Heart right ventricle (tissue), 16 donors: ENCODE measurements around the gene ERGIC1. TPM values are rescaled to one million over a fixed set of nuclear protein-coding genes. Genes with fewer than 3 reads are reported as not detected.

Experiments
- ATAC-seq, 8 donors: fragments of 200-7000 bp; cut with Tn5 transposase; one replicate each; pipeline ENCODE4 v1.9.1; 2020; ENCODE audit warnings: mild to moderate bottlenecking in 8 of 8, moderate library complexity in 8 of 8, moderate number of reproducible peaks in 1 of 8
- DNase-seq, 2 donors: peaks; one replicate each; pipeline ENCODE4 v3.0.0-alpha.2; 2020
- H3K27ac ChIP-seq, 10 donors: fragments of 200-600 bp; sonication (generic) in 2 of 10; one replicate each; pipeline versions ENCODE4 v1.5.0 to v1.8.0; 2020 to 2022; ENCODE audit warnings: mild to moderate bottlenecking in 3 of 10
- H3K27me3 ChIP-seq, 7 donors: fragments of 200-600 bp; one replicate each; pipeline ENCODE4 v1.8.0; 2021 to 2022; ENCODE audit warnings: mild to moderate bottlenecking in 2 of 7
- H3K36me3 ChIP-seq, 9 donors: fragments of 200-600 bp; sonication (generic) in 1 of 9; one replicate each; pipeline versions ENCODE4 v1.5.0 to v1.8.0; 2020 to 2022; ENCODE audit warnings: mild to moderate bottlenecking in 2 of 9
- H3K4me1 ChIP-seq, 9 donors: fragments of 200-600 bp; sonication (generic) in 1 of 9; one replicate each; pipeline versions ENCODE4 v1.5.0 to v1.8.0; 2020 to 2022; ENCODE audit warnings: mild to moderate bottlenecking in 4 of 9
- H3K4me3 ChIP-seq, 10 donors: fragments of 200-600 bp; sonication (generic) in 2 of 10; one replicate each; pipeline versions ENCODE4 v1.5.0 to v1.8.0; 2020 to 2022; ENCODE audit warnings: mild to moderate bottlenecking in 7 of 10, moderate library complexity in 2 of 10
- H3K9me3 ChIP-seq, 11 donors: fragments of 200-600 bp in 10 of 11; sonication (generic) in 2 of 11; one replicate each; pipeline versions ENCODE4 v1.5.0 to v1.8.0; 2013 to 2022; ENCODE audit warnings: mild to moderate bottlenecking in 2 of 11, control low read depth in 1 of 11, moderate library complexity in 1 of 11
- WGBS, 2 donors: extraction: QIAGEN DNeasy Blood & Tissue Kit; methylation state at CpG; one replicate each; pipeline ENCODE4 v1.1.7; 2013; ENCODE audit warnings: inconsistent platforms in 1 of 2; 5-methylcytosine and 5-hydroxymethylcytosine counted together
- intact Hi-C, 10 donors: fragments of 100-400 bp; cut with DNase I; formaldehyde crosslinking; loops; one replicate each; pipeline versions ENCODE4 v1.11.1 to v1.14.2; 2022
- polyA plus RNA-seq, 2 donors: library from polyadenylated mRNA; stranded (reverse); fragments of 200-250 nt; gene quantifications; one replicate each; pipeline ENCODE4 v1.2.3, GENCODE V29; 2013
- total RNA-seq, 10 donors: library from RNA; stranded (reverse); fragmentation: NEBNext Ultra II Directional in 3 of 10; extraction: Animal tissue kit (Norgen Biotek cat#: 25700) in 3 of 10; gene quantifications; one replicate each; pipeline versions ENCODE4 v1.2.1 to v1.2.4, GENCODE V29; 2021 to 2023
- TF ChIP-seq, protein P1 (sequence below), 9 donors: fragments of 200-600 bp; sonication (generic) in 2 of 9; IDR thresholded peaks; one replicate each; pipeline versions ENCODE4 v1.5.0 to v1.8.0; 2021 to 2022; ENCODE audit warnings: antibody characterized with exemption in 9 of 9, mild to moderate bottlenecking in 5 of 9, moderate library complexity in 1 of 9
- donor health status: Arrhythmogenic right ventricular cardiomyopathy.
- donor health status: ischemic (EF 13 %, LVEDD 7.1; RV severe dilation, severe dysfunction).
- donor health status: healthy with polysubstance abuse.
- donor health status: DM: no; HTN: yes; CAD: no.
- donor health status: DM: no; HTN: no; CAD: no.
- donor health status: ischemic (EF 25% LVEDD 6.9; RV normal size, moderate dysfunction).
- donor health status: ischemic (EF 25% LVEDD 5.7; RV mildly dilated, moderate dysfunction).
- donor health status: healthy.
- donor health status: DM: yes; HTN: yes; CAD: no.
- donor health status: Ischemic cardiomyopathy.
- donor health status: ischemic (EF 35%, LVEDD 5.7; RV mildly dilated, moderate dysfunction).
- donor health status: nonischemic (EF 11% LVEDD 7.7; RV severe dilation, severe dysfunction).
- donor health status: DM: yes; HTN: yes; CAD: no.
- donor health status: PGD.
- donor health status: ischemic (EF 29% LVEDD 5.4; RV normal size, mild dysfunction).
- donor health status: nonischemic (EF 23%, LVEDD 6.1; RV moderate dilation, normal function).

The ERGIC1 gene
- total and polyA plus RNA-seq, 12 donors, result 48.0 to 91.9 (median 72.5) TPM

DNA sequence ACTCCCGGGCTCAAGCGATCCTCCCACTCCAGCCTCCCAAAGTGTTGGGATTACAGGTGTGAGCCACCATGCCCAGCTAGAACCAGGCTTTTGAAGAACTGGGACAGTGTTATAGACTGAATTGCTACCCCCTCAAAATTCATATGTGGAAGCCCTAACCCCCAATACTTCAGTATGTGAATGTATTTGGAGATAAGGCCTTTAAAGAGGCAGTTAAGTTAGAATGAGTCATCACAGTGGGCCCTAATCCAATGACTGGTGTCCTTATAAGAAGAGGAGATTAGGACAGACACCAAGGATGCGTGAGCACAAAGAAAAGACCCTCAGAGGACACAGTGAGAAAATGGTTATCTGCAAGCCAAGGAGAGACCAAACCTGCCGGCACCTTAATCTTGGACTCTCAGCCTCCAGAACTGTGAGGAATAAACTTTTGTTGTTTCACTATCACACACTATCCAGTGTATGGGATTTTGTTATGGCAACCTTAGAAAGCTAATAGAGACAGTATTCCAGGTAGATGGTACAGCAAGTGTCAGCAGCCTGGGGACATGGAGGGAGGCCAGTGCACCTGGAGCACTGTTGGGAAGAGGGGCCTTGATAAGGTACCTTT lies 31.4 kb upstream of the ERGIC1 start:
- Histone ChIP-seq H3K4me3 (no peak overlapping the region), H3K27me3 (no peaks in the 10 kb centered on the region), H3K36me3 (no peaks in the 10 kb centered on the region), H3K9me3 (no peaks in the 10 kb centered on the region), H3K4me1 (peaks cover 0 to 63% (median 5%) of the 10 kb centered on the region in 9 donors), H3K27ac (peak overlapping the region in 1 of 10 donors; percentile 26)
- DNase-seq, result no peak
- ATAC-seq, result no peak
- WGBS, 2 donors, result 88 to 95% methylated on average over 4 of the region's 4 CpGs
- intact Hi-C loops, result no loop called here
- TF ChIP-seq, protein P1, sequence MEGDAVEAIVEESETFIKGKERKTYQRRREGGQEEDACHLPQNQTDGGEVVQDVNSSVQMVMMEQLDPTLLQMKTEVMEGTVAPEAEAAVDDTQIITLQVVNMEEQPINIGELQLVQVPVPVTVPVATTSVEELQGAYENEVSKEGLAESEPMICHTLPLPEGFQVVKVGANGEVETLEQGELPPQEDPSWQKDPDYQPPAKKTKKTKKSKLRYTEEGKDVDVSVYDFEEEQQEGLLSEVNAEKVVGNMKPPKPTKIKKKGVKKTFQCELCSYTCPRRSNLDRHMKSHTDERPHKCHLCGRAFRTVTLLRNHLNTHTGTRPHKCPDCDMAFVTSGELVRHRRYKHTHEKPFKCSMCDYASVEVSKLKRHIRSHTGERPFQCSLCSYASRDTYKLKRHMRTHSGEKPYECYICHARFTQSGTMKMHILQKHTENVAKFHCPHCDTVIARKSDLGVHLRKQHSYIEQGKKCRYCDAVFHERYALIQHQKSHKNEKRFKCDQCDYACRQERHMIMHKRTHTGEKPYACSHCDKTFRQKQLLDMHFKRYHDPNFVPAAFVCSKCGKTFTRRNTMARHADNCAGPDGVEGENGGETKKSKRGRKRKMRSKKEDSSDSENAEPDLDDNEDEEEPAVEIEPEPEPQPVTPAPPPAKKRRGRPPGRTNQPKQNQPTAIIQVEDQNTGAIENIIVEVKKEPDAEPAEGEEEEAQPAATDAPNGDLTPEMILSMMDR (IDR thresholded peaks at IDR 0.05), result no peak

DNA sequence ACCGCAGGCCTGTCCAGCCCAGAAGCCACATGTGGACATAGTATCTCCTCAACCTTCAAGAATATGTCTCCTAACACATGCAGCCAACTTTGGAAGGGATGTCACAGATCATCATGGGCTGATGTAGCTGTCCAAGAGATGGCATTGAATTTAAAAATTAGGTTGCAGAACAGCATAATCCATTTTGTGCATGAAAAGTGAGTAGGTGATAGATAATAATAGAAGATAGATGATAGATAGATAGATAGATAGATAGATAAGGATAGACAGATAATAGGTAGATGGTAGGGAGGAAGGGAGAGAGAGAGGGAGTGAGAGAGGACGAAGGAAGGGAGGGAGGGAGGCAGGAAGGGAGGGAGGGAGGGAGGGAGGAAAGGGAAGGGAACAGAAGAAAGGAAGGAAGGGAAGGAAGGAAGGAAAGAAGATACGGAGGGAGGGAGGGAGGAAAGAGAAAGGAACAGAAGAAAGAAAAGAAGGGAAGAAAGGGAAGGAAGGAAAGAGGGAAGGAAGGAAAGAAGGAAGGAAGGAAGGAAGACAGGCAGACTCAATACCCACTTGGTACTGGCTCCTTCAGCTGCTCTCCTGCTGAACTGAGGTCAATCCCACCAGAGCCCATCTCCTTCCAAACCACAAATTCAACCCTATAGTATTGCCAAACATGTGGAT lies 28.9 kb upstream of the ERGIC1 start:
- ATAC-seq, result no peak

DNA sequence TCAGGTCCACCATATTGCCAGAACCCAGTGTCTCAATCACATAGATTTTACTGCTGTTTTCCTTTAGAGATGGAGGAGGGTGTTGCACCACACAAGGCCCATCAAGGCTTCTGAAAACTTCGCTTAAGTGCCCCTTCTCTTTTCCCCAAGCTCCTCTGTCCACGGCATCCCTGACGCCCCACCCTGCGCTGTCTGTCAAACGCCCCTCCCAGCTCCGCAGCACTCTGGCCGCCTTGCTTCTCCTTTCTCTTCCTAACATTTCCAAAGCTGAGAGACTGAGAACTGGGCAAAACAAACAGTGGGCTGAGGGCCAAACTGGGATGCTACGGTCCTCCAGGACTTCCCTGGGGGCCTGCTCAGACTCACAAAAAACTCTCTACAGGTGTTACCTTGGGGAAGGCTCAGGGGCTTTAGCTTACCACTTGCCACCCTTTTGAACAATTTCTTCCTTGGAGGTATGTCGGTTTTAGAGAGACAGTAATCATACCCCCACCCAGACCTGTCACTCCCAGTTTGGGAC lies 28.3 kb upstream of the ERGIC1 start:
- peaks cover 0 to 15% (median 0%) of the 10 kb centered on the region in 11 donors for H3K9me3 ChIP-seq
- H3K27me3 ChIP-seq, result no peaks in the 10 kb centered on the region
- WGBS, 2 donors, result 80 to 84% methylated on average over 9 of the region's 9 CpGs
- intact Hi-C loops, result no loop called here
- H3K27ac ChIP-seq, result peak overlapping the region in 5 of 10 donors; percentile 14 to 95 (median 49)
- ATAC-seq (peak in 1 of 8 donors; percentile 14), DNase-seq (no peak)
- no peaks in the 10 kb centered on the region for H3K36me3 ChIP-seq
- TF ChIP-seq, protein P1 (IDR thresholded peaks at IDR 0.05), result no peak
- H3K4me3 ChIP-seq, result no peak overlapping the region
- H3K4me1 ChIP-seq, result peaks cover 0 to 34% (median 4%) of the 10 kb centered on the region in 9 donors

More for the DNA sequence above, 28.9 kb upstream of the ERGIC1 start:
- no peak for DNase-seq
- Histone ChIP-seq H3K4me1 (peaks cover 0 to 41% (median 4%) of the 10 kb centered on the region in 9 donors), H3K27me3 (no peaks in the 10 kb centered on the region), H3K4me3 (no peak overlapping the region), H3K9me3 (peaks cover 0 to 14% (median 0%) of the 10 kb centered on the region in 11 donors), H3K27ac (peak overlapping the region in 2 of 10 donors; percentile 46 to 95), H3K36me3 (no peaks in the 10 kb centered on the region)
- TF ChIP-seq, protein P1 (IDR thresholded peaks at IDR 0.05), result no peak
- 74 to 83% methylated on average over 3 of the region's 3 CpGs for WGBS, 2 donors
- intact Hi-C loops, result no loop called here

DNA sequence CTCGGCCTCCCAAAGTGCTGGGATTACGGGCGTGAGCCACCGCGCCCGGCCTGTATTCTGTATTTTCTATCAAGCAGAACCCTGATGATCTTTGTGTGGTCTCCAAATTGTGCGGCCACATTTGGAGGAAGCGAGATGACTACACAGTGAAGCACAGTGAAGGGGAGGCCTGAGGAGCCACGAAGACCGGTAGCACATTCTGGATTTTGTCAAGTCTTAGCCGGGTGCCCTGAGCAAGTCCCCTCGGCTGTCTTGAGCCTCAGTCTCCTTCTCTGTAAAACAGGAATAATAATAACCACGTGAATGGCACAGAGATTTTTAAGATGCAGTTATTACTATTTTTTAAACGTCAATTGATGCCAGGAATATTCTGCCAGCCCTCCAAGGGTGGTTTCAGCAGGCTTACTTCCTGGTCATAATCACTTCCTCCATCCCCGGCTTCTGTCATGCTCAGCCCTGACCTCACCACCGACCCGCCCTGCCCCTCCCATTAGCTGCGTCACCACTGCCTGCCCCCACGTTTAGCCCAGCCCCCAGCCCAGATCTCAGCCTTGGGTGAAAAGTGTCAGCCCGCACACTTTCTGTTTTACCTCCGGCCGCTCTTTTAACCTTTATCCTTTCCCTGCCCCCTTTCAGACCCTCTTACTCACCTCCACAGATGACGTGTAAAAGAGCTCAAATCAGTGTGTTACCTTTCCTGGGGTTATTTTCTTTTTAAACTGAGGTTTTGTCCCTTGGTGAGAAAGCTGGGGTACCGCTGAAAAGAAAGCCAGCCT lies 27.0 kb upstream of the ERGIC1 start:
- Histone ChIP-seq H3K36me3 (no peaks in the 10 kb centered on the region), H3K27me3 (no peaks in the 10 kb centered on the region), H3K4me1 (peaks cover 0 to 23% (median 4%) of the 10 kb centered on the region in 9 donors), H3K9me3 (peaks cover 0 to 15% (median 0%) of the 10 kb centered on the region in 11 donors), H3K27ac (peak overlapping the region in 9 of 10 donors; percentile 55 to 95 (median 77)), H3K4me3 (peak overlapping the region in 6 of 10 donors; percentile 33 to 47 (median 42))
- DNase-seq, result peak; percentile 88 to 92
- intact Hi-C loops, result no loop called here
- WGBS, 2 donors, result 65 to 70% methylated on average over 24 of the region's 24 CpGs
- TF ChIP-seq, protein P1 (IDR thresholded peaks at IDR 0.05), result no peak
- ATAC-seq, result peak; percentile 94 to 99 (median 98)
